Parathyroid adenoma (tissue), 2 donors: ENCODE data around the gene ITGB3.

Source experiments
- H2AFZ ChIP-seq: fragments of 300-600 bp; sonication (generic); one replicate; pipeline ENCODE4 v1.7.0; 2017; ENCODE audit warnings: antibody characterized with exemption, mild to moderate bottlenecking
- H3K27ac ChIP-seq: fragments of 300-600 bp; sonication (generic); one replicate; pipeline ENCODE4 v1.7.0; 2017
- H3K27me3 ChIP-seq: fragments of 300-600 bp; sonication (generic); one replicate; pipeline ENCODE4 v1.7.0; 2017; ENCODE audit warnings: low read length; ENCODE audit not compliant: control insufficient read depth, insufficient read depth
- H3K36me3 ChIP-seq: fragments of 300-600 bp; sonication (generic); one replicate; pipeline ENCODE4 v1.7.0; 2017; ENCODE audit warnings: low read length; ENCODE audit not compliant: control insufficient read depth, insufficient read depth
- H3K4me1 ChIP-seq: fragments of 300-600 bp; sonication (generic); one replicate; pipeline ENCODE4 v1.7.0; 2017; ENCODE audit warnings: control low read depth
- H3K4me2 ChIP-seq: fragments of 300-600 bp; sonication (generic); one replicate; pipeline ENCODE4 v1.7.0; 2017; ENCODE audit warnings: low read length
- H3K4me3 ChIP-seq: fragments of 300-600 bp; sonication (generic); one replicate; pipeline ENCODE4 v1.7.0; 2017; ENCODE audit warnings: low read depth, low read length
- H3K79me2 ChIP-seq: fragments of 300-600 bp; sonication (generic); one replicate; pipeline ENCODE4 v1.7.0; 2017; ENCODE audit warnings: control low read depth
- H3K9ac ChIP-seq: fragments of 300-600 bp; sonication (generic); one replicate; pipeline ENCODE4 v1.7.0; 2017; ENCODE audit warnings: mild to moderate bottlenecking
- H3K9me3 ChIP-seq: fragments of 300-600 bp; sonication (generic); one replicate; pipeline ENCODE4 v1.7.0; 2017; ENCODE audit warnings: low read length; ENCODE audit not compliant: control insufficient read depth
- CTCF ChIP-seq: fragments of 300-600 bp; sonication (generic); IDR thresholded peaks from one replicate; pipeline ENCODE4 v1.7.0; 2017; ENCODE audit warnings: antibody characterized with exemption, mild to moderate bottlenecking
- donor health status: primary hyperparathyroidism.

The ITGB3 gene

GRCh38 chr17:47218896-47219430 lies 34.7 kb upstream of the ITGB3 start:
- Histone ChIP-seq H3K27ac (no peak overlapping the region), H3K4me3 (no peak overlapping the region), H3K79me2 (no peaks in the 10 kb centered on the region), H3K4me1 (no peaks in the 10 kb centered on the region), H2AFZ (no peak overlapping the region), H3K27me3 (no peaks in the 10 kb centered on the region), H3K36me3 (no peaks in the 10 kb centered on the region), H3K9me3 (no peaks in the 10 kb centered on the region), H3K4me2 (no peak overlapping the region), H3K9ac (no peak overlapping the region)
- TF ChIP-seq CTCF, result no peak

DNA sequence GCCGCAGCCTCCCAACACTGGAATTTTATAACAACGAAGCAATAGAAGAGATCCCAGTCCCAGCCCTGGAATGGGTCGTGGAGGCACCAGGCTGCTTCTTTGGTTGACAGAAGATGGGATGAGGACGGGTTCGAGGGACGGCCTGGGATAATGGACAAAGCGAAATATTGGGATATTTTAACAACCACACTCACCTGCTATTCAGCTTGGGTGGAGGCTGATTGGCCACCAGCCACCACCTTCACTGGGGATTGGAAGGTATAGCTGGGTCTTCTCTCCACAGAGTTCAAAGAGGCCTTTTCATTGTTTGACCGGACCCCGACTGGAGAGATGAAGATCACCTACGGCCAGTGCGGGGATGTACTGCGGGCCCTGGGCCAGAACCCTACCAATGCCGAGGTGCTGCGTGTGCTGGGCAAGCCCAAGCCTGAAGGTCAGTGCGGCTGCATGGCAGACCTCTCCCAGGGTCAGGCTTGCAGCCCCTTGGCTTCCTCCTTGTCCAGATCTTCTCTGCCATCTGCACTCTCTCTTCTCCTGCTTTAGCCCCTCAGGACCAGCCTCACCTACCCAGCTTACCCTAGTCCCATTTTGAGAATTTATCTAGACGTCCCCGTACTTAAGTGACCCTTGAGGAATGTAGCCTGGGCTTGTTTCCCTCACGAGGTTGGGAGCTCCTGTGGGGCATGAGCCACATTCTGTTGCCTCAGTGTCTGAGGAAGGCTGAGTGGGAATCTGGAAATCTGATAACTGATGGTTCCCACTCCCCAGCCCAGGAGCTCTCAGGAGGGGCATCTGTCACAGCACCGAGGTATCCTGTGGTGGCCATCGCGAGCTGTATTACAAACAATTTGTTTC lies 33.8 kb upstream of the ITGB3 start:
- H3K79me2 ChIP-seq, result no peaks in the 10 kb centered on the region
- H3K27ac ChIP-seq, result no peak overlapping the region
- no peak overlapping the region for H2AFZ ChIP-seq
- TF ChIP-seq CTCF, result no peak
- H3K4me2 ChIP-seq, result no peak overlapping the region
- no peaks in the 10 kb centered on the region for H3K27me3 ChIP-seq
- no peaks in the 10 kb centered on the region for H3K36me3 ChIP-seq
- H3K9me3 ChIP-seq, result no peaks in the 10 kb centered on the region
- H3K9ac ChIP-seq, result no peak overlapping the region
- H3K4me3 ChIP-seq, result no peak overlapping the region
- H3K4me1 ChIP-seq, result no peaks in the 10 kb centered on the region

- H2AFZ ChIP-seq, result no peak overlapping the region
- no peaks in the 10 kb centered on the region for H3K4me1 ChIP-seq
- H3K9me3 ChIP-seq, result no peaks in the 10 kb centered on the region
- H3K4me3 ChIP-seq, result no peak overlapping the region
- TF ChIP-seq CTCF, result no peak
- no peaks in the 10 kb centered on the region for H3K79me2 ChIP-seq
- no peak overlapping the region for H3K27ac ChIP-seq
- no peak overlapping the region for H3K4me2 ChIP-seq
- no peaks in the 10 kb centered on the region for H3K27me3 ChIP-seq
- H3K36me3 ChIP-seq, result no peaks in the 10 kb centered on the region
- H3K9ac ChIP-seq, result no peak overlapping the region
Measured at GRCh38 chr17:47220531-47220999, 33.1 kb upstream of the ITGB3 start.

GRCh38 chr17:47221154-47221553 lies 32.5 kb upstream of the ITGB3 start:
- Histone ChIP-seq H3K27ac (no peak overlapping the region), H3K27me3 (no peaks in the 10 kb centered on the region), H3K9ac (no peak overlapping the region), H3K4me2 (no peak overlapping the region), H3K79me2 (no peaks in the 10 kb centered on the region), H2AFZ (no peak overlapping the region), H3K4me3 (no peak overlapping the region), H3K4me1 (no peaks in the 10 kb centered on the region), H3K9me3 (no peaks in the 10 kb centered on the region), H3K36me3 (no peaks in the 10 kb centered on the region)
- no peak for TF ChIP-seq CTCF

GRCh38 chr17:47222047-47222446 lies 31.6 kb upstream of the ITGB3 start:
- Histone ChIP-seq H3K4me3 (no peak overlapping the region), H3K4me2 (no peak overlapping the region)
- no peak for TF ChIP-seq CTCF

More at GRCh38 chr17:47222047-47222446, 31.6 kb upstream of the ITGB3 start:
- no peaks in the 10 kb centered on the region for H3K79me2 ChIP-seq
- H3K9me3 ChIP-seq, result no peaks in the 10 kb centered on the region
- H3K27me3 ChIP-seq, result no peaks in the 10 kb centered on the region
- H3K9ac ChIP-seq, result no peak overlapping the region
- H3K4me1 ChIP-seq, result no peaks in the 10 kb centered on the region
- no peak overlapping the region for H2AFZ ChIP-seq
- H3K36me3 ChIP-seq, result no peaks in the 10 kb centered on the region
- no peak overlapping the region for H3K27ac ChIP-seq
